ENCODE results near the gene LRP1B.

LRP1B gene

GRCh38 chr2:141887363-141887762, 243.5 kb downstream of the LRP1B start:
- no peaks in the 10 kb centered on the region for H3K9me3 ChIP-seq (ENCODE audit: control insufficient read depth in 2 of 2, low read length in 2 of 2)
- H3K4me3 ChIP-seq (ENCODE audit: low read length in 2 of 2) = no peak overlapping the region
- H3K36me3 ChIP-seq (ENCODE audit: control insufficient read depth in 2 of 2, insufficient read depth in 2 of 2, low read length in 2 of 2) = no peaks in the 10 kb centered on the region
- H3K9ac ChIP-seq (ENCODE audit: low read depth in 1 of 2, low read length in 2 of 2) = no peak overlapping the region
- no peak overlapping the region for H3K27ac ChIP-seq (ENCODE audit: low read depth in 2 of 2, low read length in 2 of 2)
- H3K4me1 ChIP-seq (ENCODE audit: control insufficient read depth in 2 of 2, insufficient read depth in 2 of 2, low read length in 2 of 2) = no peaks in the 10 kb centered on the region
- no peaks in the 10 kb centered on the region for H3K27me3 ChIP-seq (ENCODE audit: control insufficient read depth in 2 of 2, insufficient read depth in 2 of 2, low read length in 2 of 2)

GRCh38 chr2:141878016-141878415, 252.8 kb downstream of the LRP1B start:
- Histone ChIP-seq H3K4me3 (ENCODE audit: low read length in 2 of 2) (no peak overlapping the region), H3K9ac (ENCODE audit: low read depth in 1 of 2, low read length in 2 of 2) (no peak overlapping the region), H3K4me1 (ENCODE audit: control insufficient read depth in 2 of 2, insufficient read depth in 2 of 2, low read length in 2 of 2) (no peaks in the 10 kb centered on the region), H3K27me3 (ENCODE audit: control insufficient read depth in 2 of 2, insufficient read depth in 2 of 2, low read length in 2 of 2) (no peaks in the 10 kb centered on the region), H3K27ac (ENCODE audit: low read depth in 2 of 2, low read length in 2 of 2) (no peak overlapping the region), H3K36me3 (ENCODE audit: control insufficient read depth in 2 of 2, insufficient read depth in 2 of 2, low read length in 2 of 2) (no peaks in the 10 kb centered on the region), H3K9me3 (ENCODE audit: control insufficient read depth in 2 of 2, low read length in 2 of 2) (no peaks in the 10 kb centered on the region)

- Histone ChIP-seq H3K9ac (ENCODE audit: low read depth in 1 of 2, low read length in 2 of 2) (no peak overlapping the region), H3K4me3 (ENCODE audit: low read length in 2 of 2) (no peak overlapping the region), H3K27me3 (ENCODE audit: control insufficient read depth in 2 of 2, insufficient read depth in 2 of 2, low read length in 2 of 2) (no peaks in the 10 kb centered on the region), H3K36me3 (ENCODE audit: control insufficient read depth in 2 of 2, insufficient read depth in 2 of 2, low read length in 2 of 2) (no peaks in the 10 kb centered on the region), H3K27ac (ENCODE audit: low read depth in 2 of 2, low read length in 2 of 2) (no peak overlapping the region), H3K4me1 (ENCODE audit: control insufficient read depth in 2 of 2, insufficient read depth in 2 of 2, low read length in 2 of 2) (no peaks in the 10 kb centered on the region), H3K9me3 (ENCODE audit: control insufficient read depth in 2 of 2, low read length in 2 of 2) (no peaks in the 10 kb centered on the region)
These were observed 258.7 kb downstream of the LRP1B start for GRCh38 chr2:141871913-141872634.

GRCh38 chr2:141869572-141869971, 261.2 kb downstream of the LRP1B start:
- no peaks in the 10 kb centered on the region for H3K27me3 ChIP-seq (ENCODE audit: control insufficient read depth in 2 of 2, insufficient read depth in 2 of 2, low read length in 2 of 2)
- H3K9me3 ChIP-seq (ENCODE audit: control insufficient read depth in 2 of 2, low read length in 2 of 2) = no peaks in the 10 kb centered on the region
- no peak overlapping the region for H3K4me3 ChIP-seq (ENCODE audit: low read length in 2 of 2)
- H3K9ac ChIP-seq (ENCODE audit: low read depth in 1 of 2, low read length in 2 of 2) = no peak overlapping the region
- no peaks in the 10 kb centered on the region for H3K36me3 ChIP-seq (ENCODE audit: control insufficient read depth in 2 of 2, insufficient read depth in 2 of 2, low read length in 2 of 2)
- no peak overlapping the region for H3K27ac ChIP-seq (ENCODE audit: low read depth in 2 of 2, low read length in 2 of 2)
- no peaks in the 10 kb centered on the region for H3K4me1 ChIP-seq (ENCODE audit: control insufficient read depth in 2 of 2, insufficient read depth in 2 of 2, low read length in 2 of 2)

- Histone ChIP-seq H3K9me3 (ENCODE audit: control insufficient read depth in 2 of 2, low read length in 2 of 2) (no peaks in the 10 kb centered on the region), H3K27me3 (ENCODE audit: control insufficient read depth in 2 of 2, insufficient read depth in 2 of 2, low read length in 2 of 2) (no peaks in the 10 kb centered on the region), H3K27ac (ENCODE audit: low read depth in 2 of 2, low read length in 2 of 2) (no peak overlapping the region)
These were observed 266.9 kb downstream of the LRP1B start for GRCh38 chr2:141863964-141864363.

GRCh38 chr2:141856215-141856919, 274.4 kb downstream of the LRP1B start:
- H3K9me3 ChIP-seq (ENCODE audit: control insufficient read depth in 2 of 2, low read length in 2 of 2) = no peaks in the 10 kb centered on the region
- no peaks in the 10 kb centered on the region for H3K4me1 ChIP-seq (ENCODE audit: control insufficient read depth in 2 of 2, insufficient read depth in 2 of 2, low read length in 2 of 2)
- no peak overlapping the region for H3K27ac ChIP-seq (ENCODE audit: low read depth in 2 of 2, low read length in 2 of 2)
- no peak overlapping the region for H3K9ac ChIP-seq (ENCODE audit: low read depth in 1 of 2, low read length in 2 of 2)
- H3K36me3 ChIP-seq (ENCODE audit: control insufficient read depth in 2 of 2, insufficient read depth in 2 of 2, low read length in 2 of 2) = no peaks in the 10 kb centered on the region
- H3K4me3 ChIP-seq (ENCODE audit: low read length in 2 of 2) = no peak overlapping the region
- H3K27me3 ChIP-seq (ENCODE audit: control insufficient read depth in 2 of 2, insufficient read depth in 2 of 2, low read length in 2 of 2) = no peaks in the 10 kb centered on the region

More at GRCh38 chr2:141863964-141864363, 266.9 kb downstream of the LRP1B start:
- Histone ChIP-seq H3K4me1 (ENCODE audit: control insufficient read depth in 2 of 2, insufficient read depth in 2 of 2, low read length in 2 of 2) (no peaks in the 10 kb centered on the region), H3K4me3 (ENCODE audit: low read length in 2 of 2) (no peak overlapping the region), H3K36me3 (ENCODE audit: control insufficient read depth in 2 of 2, insufficient read depth in 2 of 2, low read length in 2 of 2) (no peaks in the 10 kb centered on the region), H3K9ac (ENCODE audit: low read depth in 1 of 2, low read length in 2 of 2) (no peak overlapping the region)

GRCh38 chr2:141848191-141848590, 282.6 kb downstream of the LRP1B start:
- Histone ChIP-seq H3K27ac (ENCODE audit: low read depth in 2 of 2, low read length in 2 of 2) (no peak overlapping the region), H3K4me3 (ENCODE audit: low read length in 2 of 2) (no peak overlapping the region), H3K27me3 (ENCODE audit: control insufficient read depth in 2 of 2, insufficient read depth in 2 of 2, low read length in 2 of 2) (no peaks in the 10 kb centered on the region), H3K9ac (ENCODE audit: low read depth in 1 of 2, low read length in 2 of 2) (no peak overlapping the region), H3K4me1 (ENCODE audit: control insufficient read depth in 2 of 2, insufficient read depth in 2 of 2, low read length in 2 of 2) (no peaks in the 10 kb centered on the region), H3K9me3 (ENCODE audit: control insufficient read depth in 2 of 2, low read length in 2 of 2) (no peaks in the 10 kb centered on the region), H3K36me3 (ENCODE audit: control insufficient read depth in 2 of 2, insufficient read depth in 2 of 2, low read length in 2 of 2) (no peaks in the 10 kb centered on the region)

GRCh38 chr2:141844231-141844630, 286.6 kb downstream of the LRP1B start:
- Histone ChIP-seq H3K9ac (ENCODE audit: low read depth in 1 of 2, low read length in 2 of 2) (no peak overlapping the region), H3K9me3 (ENCODE audit: control insufficient read depth in 2 of 2, low read length in 2 of 2) (no peaks in the 10 kb centered on the region), H3K27me3 (ENCODE audit: control insufficient read depth in 2 of 2, insufficient read depth in 2 of 2, low read length in 2 of 2) (no peaks in the 10 kb centered on the region), H3K27ac (ENCODE audit: low read depth in 2 of 2, low read length in 2 of 2) (no peak overlapping the region), H3K4me1 (ENCODE audit: control insufficient read depth in 2 of 2, insufficient read depth in 2 of 2, low read length in 2 of 2) (no peaks in the 10 kb centered on the region), H3K4me3 (ENCODE audit: low read length in 2 of 2) (no peak overlapping the region), H3K36me3 (ENCODE audit: control insufficient read depth in 2 of 2, insufficient read depth in 2 of 2, low read length in 2 of 2) (no peaks in the 10 kb centered on the region)

GRCh38 chr2:141835103-141835502, 295.7 kb downstream of the LRP1B start:
- no peak overlapping the region for H3K4me3 ChIP-seq (ENCODE audit: low read length in 2 of 2)
- no peaks in the 10 kb centered on the region for H3K27me3 ChIP-seq (ENCODE audit: control insufficient read depth in 2 of 2, insufficient read depth in 2 of 2, low read length in 2 of 2)
- H3K4me1 ChIP-seq (ENCODE audit: control insufficient read depth in 2 of 2, insufficient read depth in 2 of 2, low read length in 2 of 2) = no peaks in the 10 kb centered on the region
- H3K9me3 ChIP-seq (ENCODE audit: control insufficient read depth in 2 of 2, low read length in 2 of 2) = no peaks in the 10 kb centered on the region
- H3K36me3 ChIP-seq (ENCODE audit: control insufficient read depth in 2 of 2, insufficient read depth in 2 of 2, low read length in 2 of 2) = no peaks in the 10 kb centered on the region
- no peak overlapping the region for H3K27ac ChIP-seq (ENCODE audit: low read depth in 2 of 2, low read length in 2 of 2)
- H3K9ac ChIP-seq (ENCODE audit: low read depth in 1 of 2, low read length in 2 of 2) = no peak overlapping the region

- Histone ChIP-seq H3K9me3 (ENCODE audit: control insufficient read depth in 2 of 2, low read length in 2 of 2) (no peaks in the 10 kb centered on the region), H3K27ac (ENCODE audit: low read depth in 2 of 2, low read length in 2 of 2) (no peak overlapping the region), H3K27me3 (ENCODE audit: control insufficient read depth in 2 of 2, insufficient read depth in 2 of 2, low read length in 2 of 2) (no peaks in the 10 kb centered on the region), H3K9ac (ENCODE audit: low read depth in 1 of 2, low read length in 2 of 2) (no peak overlapping the region), H3K4me3 (ENCODE audit: low read length in 2 of 2) (no peak overlapping the region), H3K36me3 (ENCODE audit: control insufficient read depth in 2 of 2, insufficient read depth in 2 of 2, low read length in 2 of 2) (no peaks in the 10 kb centered on the region), H3K4me1 (ENCODE audit: control insufficient read depth in 2 of 2, insufficient read depth in 2 of 2, low read length in 2 of 2) (no peaks in the 10 kb centered on the region)
These were observed 302.1 kb downstream of the LRP1B start for GRCh38 chr2:141828761-141829160.

All from mucosa of rectum (tissue), 2 donors.